GM18870 (cell line): ENCODE data around the gene THBS1.

Experiments used
- ATAC-seq: cut with Tn5 transposase; IDR thresholded peaks from one replicate; pipeline ENCODE4 v1.9.1; 2021; ENCODE audit warnings: moderate library complexity; ENCODE audit not compliant: unreplicated experiment

THBS1 gene

GRCh38 chr15:39580485-39581241 lies at the start of gene THBS1:
THBS1 (plus strand) TSS chr15:39581079; CDS start chr15:39581858, 779 bp downstream.
- ATAC-seq = no peak

DNA sequence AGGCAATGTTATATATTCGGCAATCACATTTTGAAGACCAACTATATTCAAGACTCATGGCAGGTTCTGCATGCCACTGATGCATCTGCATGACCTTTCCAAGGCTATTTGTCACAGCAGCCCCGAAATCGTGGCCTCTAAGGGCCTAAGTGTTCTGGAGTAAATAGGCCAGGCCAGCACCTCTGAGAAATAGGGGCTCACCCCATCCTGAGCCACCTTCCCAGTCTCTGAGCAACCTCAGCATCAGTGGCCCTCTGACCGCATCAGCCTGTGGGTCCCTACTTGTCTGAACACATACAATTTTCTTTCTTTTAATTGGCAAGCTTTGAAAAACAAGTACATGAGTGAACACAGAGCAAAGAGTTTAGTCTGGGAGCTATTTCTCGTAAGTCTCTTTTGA lies 45.9 kb upstream of the THBS1 start:
- ATAC-seq = no peak

- no peak for ATAC-seq
Observed at GRCh38 chr15:39535466-39535865, 45.4 kb upstream of the THBS1 start.

GRCh38 chr15:39538936-39539335 lies 41.9 kb upstream of the THBS1 start:
- no peak for ATAC-seq

- ATAC-seq = no peak
Observed at GRCh38 chr15:39539466-39539865, 41.4 kb upstream of the THBS1 start.

- no peak for ATAC-seq
Observed at GRCh38 chr15:39539973-39540558, 40.8 kb upstream of the THBS1 start.

- no peak for ATAC-seq
Observed at GRCh38 chr15:39542385-39543065, 38.4 kb upstream of the THBS1 start.

DNA sequence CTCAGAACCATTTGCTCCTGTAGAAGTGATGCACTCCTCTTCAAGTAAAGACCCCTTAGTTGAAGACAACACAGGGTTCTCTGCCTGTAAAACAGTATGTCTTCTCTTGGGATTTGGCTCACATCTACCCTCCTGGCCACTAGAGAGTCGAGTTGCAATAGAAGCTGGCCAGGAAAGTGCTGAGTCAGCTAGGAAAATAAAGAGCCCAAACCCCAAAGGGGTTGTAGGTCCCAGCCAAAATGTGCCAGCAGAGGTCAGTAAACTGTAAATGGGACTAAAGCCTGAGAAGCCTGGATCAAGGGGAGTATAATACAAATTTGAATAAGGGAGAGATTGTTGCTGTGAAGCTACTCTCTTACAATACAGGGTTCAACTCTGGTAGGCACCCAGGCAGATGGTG lies 37.2 kb upstream of the THBS1 start:
- no peak for ATAC-seq

GRCh38 chr15:39546842-39547241 lies 34.0 kb upstream of the THBS1 start:
- no peak for ATAC-seq

- ATAC-seq = no peak
Observed at GRCh38 chr15:39548561-39548960, 32.3 kb upstream of the THBS1 start.

DNA sequence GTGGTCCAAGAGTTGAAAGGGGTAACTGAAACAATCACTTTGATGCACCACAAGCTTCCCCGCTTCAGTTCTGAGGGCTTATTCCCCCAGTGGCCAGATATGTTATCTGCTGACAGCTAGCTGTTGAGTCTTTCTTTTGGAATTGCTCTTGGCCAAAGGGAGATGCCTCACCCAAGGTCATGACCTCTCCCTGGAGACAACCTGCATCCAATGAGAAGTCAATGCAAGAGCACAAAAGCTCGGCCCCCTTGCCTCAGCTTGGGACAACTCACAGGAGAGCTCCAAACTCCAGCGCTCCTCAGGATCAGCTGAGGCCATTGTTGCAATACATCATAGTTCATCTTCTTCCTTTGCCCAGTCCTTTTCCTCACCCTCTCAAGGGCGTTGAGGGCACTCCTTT lies 31.0 kb upstream of the THBS1 start:
- no peak for ATAC-seq

DNA sequence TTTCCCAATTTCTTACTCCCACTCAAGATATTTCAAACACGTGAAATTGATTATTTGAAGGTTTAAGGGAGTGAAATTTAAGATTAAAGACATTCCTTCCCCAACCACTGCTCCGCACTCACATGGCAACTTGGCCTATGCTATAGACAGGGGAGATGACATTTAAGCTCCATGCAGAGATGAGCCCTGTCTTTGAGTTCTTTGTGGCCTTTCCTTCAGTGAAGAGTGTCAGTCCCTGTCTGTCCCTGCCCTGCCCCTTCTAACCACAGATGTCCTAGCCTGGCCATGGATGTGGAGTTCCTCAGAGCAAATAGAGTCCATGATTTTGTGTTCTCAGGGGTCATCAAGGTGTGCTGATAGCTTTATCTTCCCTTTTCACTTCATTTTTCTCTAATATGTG lies 29.4 kb upstream of the THBS1 start:
- no peak for ATAC-seq

- no peak for ATAC-seq
Observed at GRCh38 chr15:39552556-39552955, 28.3 kb upstream of the THBS1 start.

DNA sequence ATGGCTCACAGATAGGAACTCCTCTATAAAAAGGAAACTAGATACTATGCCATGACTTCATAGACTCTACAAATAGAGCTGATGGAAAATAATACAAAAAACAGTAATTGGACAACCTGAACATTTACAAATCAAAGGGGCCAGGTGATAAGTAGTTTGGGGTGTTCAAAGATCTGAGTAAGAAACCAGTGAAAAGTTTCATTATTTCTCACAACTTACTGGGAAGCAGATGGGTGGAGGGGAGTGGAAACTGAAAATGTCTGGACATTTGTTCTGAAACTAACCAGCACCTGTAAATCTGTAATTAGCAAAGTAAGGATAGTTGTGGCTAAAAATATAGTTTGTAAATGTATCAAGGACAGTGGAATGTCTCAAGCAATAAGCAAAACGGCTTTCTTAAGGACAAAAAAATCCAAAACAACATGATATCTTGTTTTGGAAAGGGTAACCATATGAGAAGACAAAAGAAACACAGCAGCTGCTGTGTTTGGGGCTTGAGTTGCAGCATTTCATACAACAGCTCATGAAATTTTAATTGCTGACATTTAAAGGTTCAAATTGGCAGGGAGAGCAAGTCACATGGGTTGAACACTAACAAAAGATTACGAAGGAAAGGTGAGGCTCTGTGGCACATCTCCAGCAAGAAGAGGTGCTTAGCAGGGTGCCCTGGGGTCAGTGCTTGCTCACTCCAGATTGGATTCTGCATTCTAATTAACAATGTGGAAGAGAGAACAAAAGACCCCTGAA lies 26.8 kb upstream of the THBS1 start:
- ATAC-seq = peak; percentile 46

GRCh38 chr15:39554746-39555387 lies 26.0 kb upstream of the THBS1 start:
- peak; percentile 42 for ATAC-seq

GRCh38 chr15:39555885-39556284 lies 25.0 kb upstream of the THBS1 start:
- ATAC-seq = no peak

GRCh38 chr15:39556461-39556860 lies 24.4 kb upstream of the THBS1 start:
- no peak for ATAC-seq

- ATAC-seq = no peak
Observed at GRCh38 chr15:39558421-39558820, 22.5 kb upstream of the THBS1 start.

DNA sequence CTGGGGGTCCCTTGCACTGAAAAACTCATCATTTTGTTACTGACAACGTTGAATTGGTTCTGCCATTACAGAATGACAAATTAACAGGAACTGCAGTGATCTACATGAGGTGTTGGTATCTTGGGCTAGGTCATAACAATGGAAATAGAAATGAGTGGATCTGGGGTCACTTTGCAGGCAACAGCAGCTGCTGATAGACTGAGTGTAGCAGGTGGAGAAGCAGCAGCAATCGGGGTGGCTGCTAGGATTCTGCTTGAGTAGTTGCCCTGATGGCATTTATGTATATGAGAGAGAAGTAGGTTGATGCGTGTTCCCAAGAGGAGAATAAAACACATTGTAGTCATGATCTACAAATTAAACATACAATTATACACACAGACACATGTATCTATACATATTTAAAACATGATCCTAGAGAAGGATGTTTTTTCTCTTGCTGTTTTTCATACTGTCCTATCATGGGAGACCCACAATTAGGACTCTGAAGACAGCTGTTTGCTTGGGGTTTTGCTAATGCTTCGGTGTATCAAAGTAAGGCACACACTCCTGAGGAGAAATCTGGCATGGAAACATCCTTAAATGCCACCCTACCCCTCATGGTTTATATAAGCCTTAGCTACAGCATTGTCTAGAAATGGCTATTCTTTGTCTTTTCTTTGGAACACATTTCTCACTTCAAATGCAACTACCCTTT lies 15.8 kb upstream of the THBS1 start:
- no peak for ATAC-seq

DNA sequence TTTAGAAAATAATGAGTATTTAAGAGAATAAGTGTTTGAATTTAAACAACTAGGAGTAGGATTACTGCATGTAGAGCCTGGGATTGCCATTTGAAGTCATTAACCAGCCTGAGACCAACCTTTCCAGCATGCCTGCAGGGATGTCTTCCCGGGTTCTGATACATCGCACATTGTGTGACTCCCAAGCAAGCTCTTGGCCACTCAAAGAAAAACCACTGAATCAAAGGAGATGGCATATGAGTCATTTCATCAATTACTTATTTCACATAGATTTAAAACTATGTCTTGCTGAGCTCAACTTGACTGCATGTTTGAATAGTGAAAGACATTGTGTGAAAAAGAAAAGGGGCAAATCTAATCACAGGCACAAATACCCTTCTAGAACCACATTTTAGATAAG lies 15.0 kb upstream of the THBS1 start:
- no peak for ATAC-seq
